ENCODE measurements around the gene ARID4B. TPM values are rescaled to one million over a fixed set of nuclear protein-coding genes. Genes with fewer than 3 reads are reported as not detected.
A peak's percentile ranks its signal among the peaks of the same experiment; 100 is the strongest.

Gene ARID4B
- total and polyA plus RNA-seq, 11 donors = 12.4 to 20.4 (median 15.3) TPM

DNA sequence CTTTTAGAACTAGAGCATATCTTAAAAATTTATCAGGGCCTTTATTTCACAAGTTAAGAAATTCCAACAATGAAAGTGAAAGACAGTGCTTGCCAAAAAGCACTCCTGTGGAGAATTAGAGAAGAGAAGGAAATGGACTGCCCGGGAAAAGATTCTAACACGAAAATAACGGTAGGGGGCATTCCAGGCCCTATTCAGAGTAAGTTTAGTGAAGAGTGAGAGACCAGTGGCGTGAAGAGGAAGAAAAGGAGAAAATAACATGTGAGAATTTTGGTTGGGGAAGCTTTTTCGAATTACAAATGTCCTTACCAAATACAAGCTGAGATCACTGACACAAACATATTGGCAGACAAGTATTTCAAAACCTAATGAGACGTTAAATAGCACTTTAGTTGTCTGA, 128.5 kb downstream of the ARID4B start:
- no peak overlapping the region for H3K4me3 ChIP-seq
- H3K27ac ChIP-seq = no peak overlapping the region
- peaks cover 0 to 10% (median 0%) of the 10 kb centered on the region in 12 donors for H3K4me1 ChIP-seq
- no peaks in the 10 kb centered on the region for H3K27me3 ChIP-seq
- peaks cover 0 to 59% (median 39%) of the 10 kb centered on the region in 9 donors for H3K36me3 ChIP-seq
- intact Hi-C loops (cut with DNase I) = no loop called here
- DNase-seq (no peak), ATAC-seq (no peak)
- no peaks in the 10 kb centered on the region for H3K9me3 ChIP-seq
- WGBS, 4 donors = 44 to 55% (median 49%) methylated on average over 6 of the region's 6 CpGs
- TF ChIP-seq CTCF (IDR thresholded peaks at IDR 0.05) (peak in 8 of 12 donors; percentile 9 to 46 (median 36)), POLR2A (IDR thresholded peaks at IDR 0.05) (no peak)

GRCh38 chr1:235190431-235190830, 137.5 kb downstream of the ARID4B start:
- ATAC-seq (no peak), DNase-seq (no peak)
- H3K4me3 ChIP-seq = no peak overlapping the region
- H3K27ac ChIP-seq = no peak overlapping the region
- TF ChIP-seq POLR2A (IDR thresholded peaks at IDR 0.05) = no peak
- TF ChIP-seq CTCF (IDR thresholded peaks at IDR 0.05) = no peak
- peaks cover 0 to 9% (median 0%) of the 10 kb centered on the region in 12 donors for H3K4me1 ChIP-seq
- peaks cover 0 to 90% (median 68%) of the 10 kb centered on the region in 9 donors for H3K36me3 ChIP-seq
- intact Hi-C loops (cut with DNase I) = no loop called here
- no peaks in the 10 kb centered on the region for H3K9me3 ChIP-seq
- no peaks in the 10 kb centered on the region for H3K27me3 ChIP-seq

GRCh38 chr1:235187316-235187715, 140.7 kb downstream of the ARID4B start:
- intact Hi-C loops (cut with DNase I) = no loop called here
- Histone ChIP-seq H3K4me1 (peaks cover 0 to 9% (median 0%) of the 10 kb centered on the region in 12 donors), H3K9me3 (no peaks in the 10 kb centered on the region), H3K27me3 (no peaks in the 10 kb centered on the region), H3K36me3 (peaks cover 0 to 88% (median 53%) of the 10 kb centered on the region in 9 donors), H3K27ac (no peak overlapping the region), H3K4me3 (no peak overlapping the region)
- 80 to 88% (median 85%) methylated on average over 4 of the region's 4 CpGs for WGBS, 4 donors
- ATAC-seq (no peak), DNase-seq (no peak)
- no peak for TF ChIP-seq CTCF (IDR thresholded peaks at IDR 0.05)
- no peak for TF ChIP-seq POLR2A (IDR thresholded peaks at IDR 0.05)

GRCh38 chr1:235181561-235182245, 146.3 kb downstream of the ARID4B start:
- Histone ChIP-seq H3K36me3 (peaks cover 0 to 84% (median 68%) of the 10 kb centered on the region in 9 donors), H3K27me3 (no peaks in the 10 kb centered on the region), H3K4me1 (no peaks in the 10 kb centered on the region), H3K27ac (no peak overlapping the region), H3K9me3 (no peaks in the 10 kb centered on the region), H3K4me3 (no peak overlapping the region)
- ATAC-seq (no peak), DNase-seq (no peak)
- TF ChIP-seq CTCF (IDR thresholded peaks at IDR 0.05) (no peak), POLR2A (IDR thresholded peaks at IDR 0.05) (no peak)
- 80 to 91% (median 81%) methylated on average over 8 of the region's 8 CpGs for WGBS, 4 donors
- intact Hi-C loops (cut with DNase I) = no loop called here

All from heart left ventricle (tissue), 16 donors.